AG10803 (cell line): ENCODE data around the gene RELN.

Source experiments
- DNase-seq: peaks from one replicate; pipeline ENCODE4 v3.0.0; 2010; ENCODE audit warnings: low read depth
- H3K4me3 ChIP-seq: 2 replicates; pipeline ENCODE4 v1.5.1; 2011; ENCODE audit warnings: mild to moderate bottlenecking, low read length, control low read depth
- TF ChIP-seq, protein P1 (sequence below): conservative IDR thresholded peaks from 2 replicates; pipeline ENCODE4 v1.5.1; 2011; ENCODE audit warnings: mild to moderate bottlenecking, low read length, control low read depth, inconsistent platforms

RELN gene

DNA sequence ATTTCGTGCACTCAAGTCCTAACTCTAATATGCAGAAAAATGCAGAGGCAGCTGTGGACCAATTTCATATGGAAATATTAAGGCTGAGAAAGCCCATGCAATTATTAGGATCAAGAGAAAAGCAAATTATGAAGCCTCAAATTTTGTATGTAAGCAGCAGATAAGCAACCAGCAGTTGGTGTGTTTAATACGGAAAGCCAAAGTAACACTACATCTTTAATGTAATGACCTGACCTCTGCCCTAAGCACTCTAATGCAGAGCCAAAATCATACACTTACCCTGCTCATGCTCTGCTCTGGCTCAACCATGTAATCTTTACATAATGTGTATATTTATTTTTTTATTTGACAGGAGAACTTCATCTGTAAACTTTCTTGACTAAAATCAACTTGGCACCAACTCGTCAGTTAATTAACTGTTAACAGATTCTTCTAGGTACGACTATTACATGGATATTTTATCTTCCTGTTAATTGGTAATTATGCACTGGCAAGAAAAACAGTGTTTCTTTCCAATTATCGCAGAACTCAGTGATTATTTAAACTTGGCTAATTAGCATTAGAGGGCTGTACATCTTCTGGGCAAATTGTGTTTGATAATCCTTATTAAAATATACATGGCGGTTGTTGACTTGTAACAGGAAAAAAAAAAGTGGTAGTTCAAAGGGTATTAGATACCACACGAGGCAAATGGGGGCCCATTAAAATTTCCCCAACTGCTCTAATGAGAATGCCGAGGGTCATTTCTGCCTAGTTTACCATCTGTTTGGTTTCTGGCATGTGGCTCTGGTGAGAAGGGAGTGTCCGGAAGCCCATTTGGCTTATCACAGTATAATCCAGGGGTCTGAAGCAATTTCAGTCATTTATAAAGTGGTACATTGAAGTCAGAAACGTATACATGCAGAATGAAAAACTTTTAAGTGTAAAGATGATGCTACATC is 94.5 kb downstream of the RELN start:
- TF ChIP-seq, protein P1, sequence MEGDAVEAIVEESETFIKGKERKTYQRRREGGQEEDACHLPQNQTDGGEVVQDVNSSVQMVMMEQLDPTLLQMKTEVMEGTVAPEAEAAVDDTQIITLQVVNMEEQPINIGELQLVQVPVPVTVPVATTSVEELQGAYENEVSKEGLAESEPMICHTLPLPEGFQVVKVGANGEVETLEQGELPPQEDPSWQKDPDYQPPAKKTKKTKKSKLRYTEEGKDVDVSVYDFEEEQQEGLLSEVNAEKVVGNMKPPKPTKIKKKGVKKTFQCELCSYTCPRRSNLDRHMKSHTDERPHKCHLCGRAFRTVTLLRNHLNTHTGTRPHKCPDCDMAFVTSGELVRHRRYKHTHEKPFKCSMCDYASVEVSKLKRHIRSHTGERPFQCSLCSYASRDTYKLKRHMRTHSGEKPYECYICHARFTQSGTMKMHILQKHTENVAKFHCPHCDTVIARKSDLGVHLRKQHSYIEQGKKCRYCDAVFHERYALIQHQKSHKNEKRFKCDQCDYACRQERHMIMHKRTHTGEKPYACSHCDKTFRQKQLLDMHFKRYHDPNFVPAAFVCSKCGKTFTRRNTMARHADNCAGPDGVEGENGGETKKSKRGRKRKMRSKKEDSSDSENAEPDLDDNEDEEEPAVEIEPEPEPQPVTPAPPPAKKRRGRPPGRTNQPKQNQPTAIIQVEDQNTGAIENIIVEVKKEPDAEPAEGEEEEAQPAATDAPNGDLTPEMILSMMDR, result no peak
- H3K4me3 ChIP-seq, result no peak overlapping the region
- no peak for DNase-seq

DNA sequence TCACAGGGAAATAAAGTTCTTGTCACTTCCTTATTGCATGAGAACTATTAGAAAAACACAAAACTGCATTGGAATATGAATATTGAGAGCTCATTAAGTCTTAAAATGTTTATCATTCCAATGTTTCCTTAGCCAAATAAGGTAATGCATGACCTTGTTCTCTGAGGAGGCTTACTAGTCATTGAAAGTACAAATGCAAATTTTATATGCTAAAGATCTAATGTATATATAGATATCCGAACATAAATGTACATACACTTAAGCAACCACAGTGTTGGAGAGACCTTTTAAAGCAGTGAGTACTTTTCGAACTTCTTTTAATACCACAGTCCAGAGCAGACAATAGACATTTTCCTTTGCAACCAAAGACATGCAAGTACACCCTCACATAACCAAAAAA is 96.1 kb downstream of the RELN start:
- TF ChIP-seq, protein P1, result no peak

DNA sequence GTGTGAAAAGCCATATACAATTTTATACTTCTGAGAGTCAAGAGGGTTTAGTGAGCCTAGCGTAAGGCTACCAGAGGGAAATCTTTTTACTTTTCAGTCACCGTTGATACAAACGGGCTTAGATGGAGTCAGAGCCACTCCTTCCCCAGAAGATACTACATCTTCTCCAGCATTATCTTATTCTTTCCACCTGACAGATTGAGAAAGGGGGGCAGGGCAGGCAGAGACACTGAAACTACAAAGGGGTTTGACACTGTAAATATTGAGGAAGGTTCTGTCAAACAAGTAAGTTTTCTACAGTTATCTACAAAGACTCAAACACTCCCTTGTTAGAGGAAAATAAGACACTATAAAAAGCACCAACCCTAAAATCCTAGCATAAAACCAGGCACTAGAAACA is 100.0 kb downstream of the RELN start:
- DNase-seq, result no peak
- TF ChIP-seq, protein P1, result no peak
- no peak overlapping the region for H3K4me3 ChIP-seq

More for the DNA sequence above, 96.1 kb downstream of the RELN start:
- H3K4me3 ChIP-seq, result no peak overlapping the region
- DNase-seq, result no peak

DNA sequence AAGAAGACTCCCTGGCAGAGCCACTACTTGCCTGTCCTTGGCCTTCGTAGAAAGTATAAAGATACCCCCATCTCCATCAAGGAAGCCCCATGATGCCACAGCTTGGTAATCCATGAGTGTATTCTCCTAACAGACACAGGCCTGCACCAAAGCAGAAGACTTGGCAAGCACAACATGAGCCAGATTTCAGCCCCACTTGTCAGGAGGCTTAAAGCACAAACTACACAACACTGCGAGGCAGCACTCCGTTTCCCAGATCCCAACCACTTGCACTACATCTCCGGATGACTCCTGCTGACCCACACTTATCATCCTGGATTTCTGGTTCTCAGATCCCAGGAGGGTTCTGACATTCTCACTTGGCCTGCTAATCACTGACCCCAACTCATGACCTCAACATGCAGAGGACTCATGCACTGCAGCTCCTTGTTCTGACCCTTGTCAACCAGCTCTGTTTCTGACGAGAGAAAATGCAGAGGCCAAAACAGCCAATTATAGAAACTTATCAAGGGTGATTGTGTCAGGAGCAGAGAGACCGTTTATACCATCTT is 100.8 kb downstream of the RELN start:
- DNase-seq, result no peak
- H3K4me3 ChIP-seq, result no peak overlapping the region
- TF ChIP-seq, protein P1, result no peak

DNA sequence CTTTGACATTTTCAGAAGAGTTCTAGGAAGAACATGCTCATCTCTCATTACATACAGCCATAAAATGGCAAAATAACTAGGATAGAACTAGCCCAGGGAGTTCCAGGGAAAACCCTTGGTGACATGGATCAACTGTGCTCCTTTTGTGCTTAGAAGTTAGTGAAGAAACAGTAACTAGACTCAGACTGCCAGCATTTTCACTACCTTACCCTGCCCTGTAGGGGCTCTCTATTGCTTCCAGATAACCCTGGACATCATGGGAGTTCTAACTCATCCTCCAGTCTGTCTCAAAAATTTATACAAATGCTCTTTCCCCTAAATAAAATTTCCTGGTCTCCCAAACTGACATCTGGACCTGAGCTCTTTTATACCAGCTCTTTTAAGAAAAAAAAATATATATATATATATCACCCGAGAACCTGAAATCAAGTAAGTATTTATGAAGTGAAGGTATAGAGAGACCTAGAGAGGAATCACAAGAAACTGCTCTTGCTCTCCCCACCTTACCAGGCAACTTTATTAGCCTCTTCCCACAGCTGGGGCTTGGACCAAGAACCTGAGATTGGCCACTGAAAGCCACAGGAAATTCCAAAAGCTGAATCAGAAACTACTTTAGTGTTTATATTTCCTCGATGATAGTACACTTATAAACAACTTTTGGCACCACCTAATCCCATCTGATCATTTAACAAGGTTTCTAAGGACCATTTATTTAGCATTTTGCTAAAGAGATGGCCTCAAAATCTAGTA is 101.4 kb downstream of the RELN start:
- no peak overlapping the region for H3K4me3 ChIP-seq
- TF ChIP-seq, protein P1, result no peak
- DNase-seq, result no peak

DNA sequence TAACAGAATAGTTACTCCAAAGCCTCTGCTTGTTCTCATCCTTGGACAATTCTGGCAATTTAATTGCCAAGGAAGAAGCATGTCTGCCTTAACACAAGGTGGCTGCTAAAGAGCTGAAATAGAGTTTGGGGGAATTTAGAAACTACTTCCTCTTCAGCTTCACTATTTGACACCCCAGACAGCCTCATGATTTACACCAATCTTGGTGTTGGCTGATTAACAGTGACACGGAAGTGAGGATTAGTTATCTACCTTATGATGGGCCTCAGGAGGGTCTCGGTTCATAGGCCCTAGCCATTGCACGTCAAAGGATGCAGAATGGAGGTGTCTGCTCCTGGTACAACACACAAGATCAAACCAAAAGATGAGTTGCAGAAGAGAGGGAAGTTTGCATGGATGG is 102.4 kb downstream of the RELN start:
- TF ChIP-seq, protein P1, result no peak
- no peak for DNase-seq
- no peak overlapping the region for H3K4me3 ChIP-seq
